ENCODE results near the gene VPS13C.
"Not testable (repeated sequence)": the region's sequence is repeated elsewhere in the genome, so short reads cannot be mapped to it uniquely, and the experiment has no call there.

Gene VPS13C

GRCh38 chr15:62054979-62055378 is 5.3 kb downstream of the VPS13C start:
- no peak overlapping the region for H3K4me3 ChIP-seq (ENCODE audit: low read length)
- DNase-seq (ENCODE audit: low read depth) = no peak
- TF ChIP-seq CTCF (IDR thresholded peaks at IDR 0.05; ENCODE audit: insufficient read depth, low read depth, low read length, missing control alignments) = no peak

GRCh38 chr15:62053439-62054085 is 6.7 kb downstream of the VPS13C start:
- no peak for TF ChIP-seq CTCF (IDR thresholded peaks at IDR 0.05; ENCODE audit: insufficient read depth, low read depth, low read length, missing control alignments)
- H3K4me3 ChIP-seq (ENCODE audit: low read length) = no peak overlapping the region

GRCh38 chr15:62052713-62053112 is 7.5 kb downstream of the VPS13C start:
- no peak for TF ChIP-seq CTCF (IDR thresholded peaks at IDR 0.05; ENCODE audit: insufficient read depth, low read depth, low read length, missing control alignments)
- no peak overlapping the region for H3K4me3 ChIP-seq (ENCODE audit: low read length)
- no peak for DNase-seq (ENCODE audit: low read depth)

More at GRCh38 chr15:62053439-62054085, 6.7 kb downstream of the VPS13C start:
- no peak for DNase-seq (ENCODE audit: low read depth)

GRCh38 chr15:62051166-62051565 is 9.1 kb downstream of the VPS13C start:
- no peak overlapping the region for H3K4me3 ChIP-seq (ENCODE audit: low read length)
- DNase-seq (ENCODE audit: low read depth) = peak; percentile 21
- TF ChIP-seq CTCF (IDR thresholded peaks at IDR 0.05; ENCODE audit: insufficient read depth, low read depth, low read length, missing control alignments) = no peak

- DNase-seq (ENCODE audit: low read depth) = no peak
- H3K4me3 ChIP-seq (ENCODE audit: low read length) = no peak overlapping the region
- TF ChIP-seq CTCF (IDR thresholded peaks at IDR 0.05; ENCODE audit: insufficient read depth, low read depth, low read length, missing control alignments) = no peak
Measured at GRCh38 chr15:62050115-62050514, 10.1 kb downstream of the VPS13C start.

GRCh38 chr15:62048254-62048653 is 12.0 kb downstream of the VPS13C start:
- H3K4me3 ChIP-seq (ENCODE audit: low read length); DNase-seq (ENCODE audit: low read depth): not testable (repeated sequence)

- TF ChIP-seq CTCF (IDR thresholded peaks at IDR 0.05; ENCODE audit: insufficient read depth, low read depth, low read length, missing control alignments) = no peak
- no peak for DNase-seq (ENCODE audit: low read depth)
- no peak overlapping the region for H3K4me3 ChIP-seq (ENCODE audit: low read length)
Measured at GRCh38 chr15:62047282-62047827, 12.9 kb downstream of the VPS13C start.

Measured in epithelial cell of esophagus (primary cell).